ENCODE measurements around the gene KIF20A. TPM values are rescaled to one million over a fixed set of nuclear protein-coding genes. Genes with fewer than 3 reads are reported as not detected.

The KIF20A gene
- total and polyA plus RNA-seq, 12 donors, result 0.12 to 9.3 (median 0.49) TPM; not detected in 2

DNA sequence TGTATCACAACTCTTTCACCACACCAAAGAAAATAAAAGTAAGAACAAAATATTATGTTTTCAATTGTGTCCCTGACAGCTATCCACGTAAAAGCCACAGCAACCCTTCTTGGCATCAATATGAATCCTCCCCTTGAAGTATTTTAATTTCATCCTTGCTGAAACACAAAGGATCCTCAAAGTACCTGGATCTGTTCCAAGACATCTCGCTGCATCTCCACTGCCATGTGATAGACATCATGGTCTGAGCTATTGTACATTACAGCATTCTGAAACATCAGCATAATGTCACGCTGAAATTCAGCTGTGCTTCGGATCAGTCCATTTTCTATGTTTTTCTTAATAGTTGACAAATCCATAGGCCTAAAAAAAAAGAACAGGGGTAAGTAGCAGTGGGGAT, 18.2 kb upstream of the KIF20A start:
- TF ChIP-seq, protein P1, sequence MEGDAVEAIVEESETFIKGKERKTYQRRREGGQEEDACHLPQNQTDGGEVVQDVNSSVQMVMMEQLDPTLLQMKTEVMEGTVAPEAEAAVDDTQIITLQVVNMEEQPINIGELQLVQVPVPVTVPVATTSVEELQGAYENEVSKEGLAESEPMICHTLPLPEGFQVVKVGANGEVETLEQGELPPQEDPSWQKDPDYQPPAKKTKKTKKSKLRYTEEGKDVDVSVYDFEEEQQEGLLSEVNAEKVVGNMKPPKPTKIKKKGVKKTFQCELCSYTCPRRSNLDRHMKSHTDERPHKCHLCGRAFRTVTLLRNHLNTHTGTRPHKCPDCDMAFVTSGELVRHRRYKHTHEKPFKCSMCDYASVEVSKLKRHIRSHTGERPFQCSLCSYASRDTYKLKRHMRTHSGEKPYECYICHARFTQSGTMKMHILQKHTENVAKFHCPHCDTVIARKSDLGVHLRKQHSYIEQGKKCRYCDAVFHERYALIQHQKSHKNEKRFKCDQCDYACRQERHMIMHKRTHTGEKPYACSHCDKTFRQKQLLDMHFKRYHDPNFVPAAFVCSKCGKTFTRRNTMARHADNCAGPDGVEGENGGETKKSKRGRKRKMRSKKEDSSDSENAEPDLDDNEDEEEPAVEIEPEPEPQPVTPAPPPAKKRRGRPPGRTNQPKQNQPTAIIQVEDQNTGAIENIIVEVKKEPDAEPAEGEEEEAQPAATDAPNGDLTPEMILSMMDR (IDR thresholded peaks at IDR 0.05), result no peak
- ATAC-seq, result no peak

DNA sequence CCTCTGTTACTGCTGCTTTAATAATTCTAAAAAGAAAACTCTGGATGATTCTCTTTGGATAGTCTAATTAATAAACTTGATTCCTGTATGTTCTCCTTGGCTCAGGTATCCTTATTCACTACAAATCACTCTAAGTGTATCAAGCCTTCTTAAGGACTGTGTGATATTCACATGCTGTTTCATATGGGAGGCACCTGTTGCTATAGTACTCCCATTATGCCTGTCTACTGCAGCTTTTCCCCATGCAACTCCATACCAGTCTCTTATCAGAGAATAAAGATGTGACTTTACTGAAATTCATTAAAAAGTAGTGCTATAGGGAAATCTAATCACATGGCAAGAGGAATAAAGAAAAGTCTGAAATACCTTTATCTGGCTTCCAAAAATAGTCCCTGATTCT, 15.2 kb upstream of the KIF20A start:
- H3K27me3 ChIP-seq, result no peaks in the 10 kb centered on the region
- ATAC-seq (no peak), DNase-seq (no peak)
- no peak overlapping the region for H3K27ac ChIP-seq
- H3K4me3 ChIP-seq, result no peak overlapping the region
- peaks cover 5 to 100% (median 95%) of the 10 kb centered on the region in 9 donors for H3K36me3 ChIP-seq
- intact Hi-C loops (cut with DNase I), result no loop called here
- TF ChIP-seq, protein P1 (IDR thresholded peaks at IDR 0.05), result no peak
- no peaks in the 10 kb centered on the region for H3K9me3 ChIP-seq
- H3K4me1 ChIP-seq, result no peaks in the 10 kb centered on the region

More for the DNA sequence above, 18.2 kb upstream of the KIF20A start:
- Histone ChIP-seq H3K4me3 (no peak overlapping the region), H3K36me3 (peaks cover 0 to 100% (median 86%) of the 10 kb centered on the region in 9 donors), H3K27ac (no peak overlapping the region), H3K27me3 (no peaks in the 10 kb centered on the region), H3K4me1 (no peaks in the 10 kb centered on the region), H3K9me3 (no peaks in the 10 kb centered on the region)
- WGBS, 2 donors, result 89 to 93% methylated on average over 4 of the region's 4 CpGs
- DNase-seq, result no peak
- intact Hi-C loops (cut with DNase I), result no loop called here

DNA sequence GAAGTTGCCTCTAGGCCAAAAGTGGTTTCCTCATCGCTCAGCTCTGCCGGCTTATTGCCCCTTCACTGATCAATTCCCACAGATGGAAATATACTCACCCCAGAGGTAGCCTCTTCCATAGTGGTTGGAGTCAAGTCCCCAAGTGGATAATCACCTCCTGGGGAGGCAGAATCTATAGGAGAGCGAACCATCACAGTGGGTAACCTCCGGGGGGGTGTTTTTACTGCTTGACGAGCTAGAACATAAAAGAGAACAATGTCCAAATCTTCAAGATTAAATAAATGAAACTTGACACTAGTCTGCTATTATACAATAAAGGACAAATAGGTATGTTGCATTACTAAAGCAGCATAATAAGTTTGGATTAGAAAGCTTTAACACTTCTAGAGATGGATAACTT, 9.8 kb upstream of the KIF20A start:
- no peak for DNase-seq
- H3K27me3 ChIP-seq, result no peaks in the 10 kb centered on the region
- 94 to 96% methylated on average over 5 of the region's 5 CpGs for WGBS, 2 donors
- intact Hi-C loops (cut with DNase I), result no loop called here
- no peak for ATAC-seq
- H3K9me3 ChIP-seq, result no peaks in the 10 kb centered on the region
- H3K4me3 ChIP-seq, result no peak overlapping the region
- peaks cover 0 to 100% (median 82%) of the 10 kb centered on the region in 9 donors for H3K36me3 ChIP-seq
- H3K4me1 ChIP-seq, result no peaks in the 10 kb centered on the region
- TF ChIP-seq, protein P1 (IDR thresholded peaks at IDR 0.05), result no peak
- no peak overlapping the region for H3K27ac ChIP-seq

DNA sequence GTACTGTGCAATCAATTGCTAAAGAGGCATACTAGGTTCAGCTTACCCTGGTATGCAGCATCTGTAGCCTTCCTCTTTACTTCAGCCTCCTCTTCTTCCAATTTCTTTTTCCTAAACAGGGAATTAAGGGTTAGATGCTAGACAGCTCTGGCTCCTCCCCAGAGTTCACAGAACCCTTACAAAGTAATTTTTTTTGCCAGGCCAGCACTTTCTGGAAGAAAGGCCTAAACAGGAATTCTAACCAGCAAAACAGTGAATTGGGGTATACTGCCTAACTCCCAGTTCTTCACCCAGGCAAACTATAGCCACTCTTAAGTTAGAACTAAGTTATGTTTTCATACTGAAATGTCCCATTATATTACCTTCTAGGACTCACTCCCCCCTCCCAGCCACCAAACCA, 8.6 kb upstream of the KIF20A start:
- H3K27ac ChIP-seq, result no peak overlapping the region
- H3K4me1 ChIP-seq, result no peaks in the 10 kb centered on the region
- intact Hi-C loops (cut with DNase I), result no loop called here
- no peak overlapping the region for H3K4me3 ChIP-seq
- peaks cover 0 to 100% (median 75%) of the 10 kb centered on the region in 9 donors for H3K36me3 ChIP-seq
- no peak for ATAC-seq
- DNase-seq, result no peak
- no peaks in the 10 kb centered on the region for H3K27me3 ChIP-seq
- TF ChIP-seq, protein P1 (IDR thresholded peaks at IDR 0.05), result no peak
- H3K9me3 ChIP-seq, result no peaks in the 10 kb centered on the region
